NCI-H1105 treated with DMSO at 0.1 percent for 48 hours (cell line): Measurements from ENCODE around the gene DTD1.

Experiments used
- DNase-seq: peaks from one replicate; lab custom pipeline; 2025; lab: John Stamatoyannopoulos, UW

The DTD1 gene

GRCh38 chr20:18793625-18794427 lies 206.0 kb downstream of the DTD1 start:
- peak; percentile 94 for DNase-seq

- no peak for DNase-seq
Measured at GRCh38 chr20:18794428-18794787, 206.6 kb downstream of the DTD1 start.

GRCh38 chr20:18795366-18795765 lies 207.5 kb downstream of the DTD1 start:
- no peak for DNase-seq

GRCh38 chr20:18796282-18796833 lies 208.5 kb downstream of the DTD1 start:
- DNase-seq = no peak

- no peak for DNase-seq
Measured at GRCh38 chr20:18801516-18801915, 213.7 kb downstream of the DTD1 start.

GRCh38 chr20:18802012-18802634 lies 214.3 kb downstream of the DTD1 start:
- DNase-seq = no peak

GRCh38 chr20:18805881-18806280 lies 218.0 kb downstream of the DTD1 start:
- DNase-seq = no peak

- no peak for DNase-seq
Measured at GRCh38 chr20:18808712-18809111, 220.9 kb downstream of the DTD1 start.

- DNase-seq = no peak
Measured at GRCh38 chr20:18811186-18811585, 223.3 kb downstream of the DTD1 start.

- DNase-seq = no peak
Measured at GRCh38 chr20:18811904-18812303, 224.1 kb downstream of the DTD1 start.

- DNase-seq = no peak
Measured at GRCh38 chr20:18813483-18813882, 225.6 kb downstream of the DTD1 start, which contains the start of gene SCP2D1. SCP2D1 (plus strand) TSS chr20:18813783; CDS start chr20:18813816, 33 bp downstream.

- DNase-seq = no peak
Measured at GRCh38 chr20:18815194-18815942, 227.5 kb downstream of the DTD1 start.
